Sigmoid colon (tissue), 4 donors: Measurements from ENCODE around the gene RIMBP2.

Experiments
- CTCF ChIP-seq, 4 experiments: fragments of 450-650 bp in 3 of 4; fragments of 200-600 bp in 1 of 4; IDR thresholded peaks; one replicate each; pipeline ENCODE4 v1.5.1; 2016 to 2019; ENCODE audit warnings: antibody characterized with exemption in 4 of 4, mild to moderate bottlenecking in 3 of 4, moderate library complexity in 2 of 4
- POLR2A ChIP-seq, 2 donors: fragments of 450-650 bp; IDR thresholded peaks; one replicate each; pipeline ENCODE4 v1.6.1; 2016; ENCODE audit warnings: antibody characterized with exemption in 2 of 2, mild to moderate bottlenecking in 2 of 2, moderate library complexity in 2 of 2
- POLR2AphosphoS5 ChIP-seq, 4 donors: sonication (generic); formaldehyde crosslinking; IDR thresholded peaks; one replicate each; pipeline ENCODE4 v1.6.1; 2017; ENCODE audit warnings: antibody characterized with exemption in 4 of 4

- no peak for TF ChIP-seq CTCF (IDR thresholded peaks at IDR 0.05)
- no peak for TF ChIP-seq POLR2AphosphoS5 (IDR thresholded peaks at IDR 0.05)
- no peak for TF ChIP-seq POLR2A (IDR thresholded peaks at IDR 0.05)
Measured at GRCh38 chr12:130667421-130667960, 48.6 kb downstream of the RIMBP2 start.
